Thyroid gland (tissue), 4 donors: ENCODE results near the gene MACROD1. TPM values are rescaled to one million over a fixed set of nuclear protein-coding genes. Genes with fewer than 3 reads are reported as not detected.
A peak's percentile ranks its signal among the peaks of the same experiment; 100 is the strongest.

Source experiments
- DNase-seq, 2 donors: peaks; one replicate each; pipeline ENCODE4 v3.0.0-alpha.2; 2019
- H3K27ac ChIP-seq, 3 donors: fragments of 200-600 bp; sonication (generic); 1 replicate in 2 of 3; 2 replicates in 1 of 3; pipeline ENCODE4 v1.5.1; 2016 to 2019; ENCODE audit warnings: mild to moderate bottlenecking in 1 of 3, moderate library complexity in 1 of 3
- H3K27me3 ChIP-seq: fragments of 200-600 bp; sonication (generic); one replicate; pipeline ENCODE4 v1.5.1; 2019
- H3K36me3 ChIP-seq, 2 donors: fragments of 200-600 bp; sonication (generic); one replicate each; pipeline ENCODE4 v1.5.1; 2016 to 2019
- H3K4me1 ChIP-seq, 2 donors: fragments of 200-600 bp; sonication (generic); one replicate each; pipeline ENCODE4 v1.5.1; 2017 to 2019
- H3K4me3 ChIP-seq, 3 donors: fragments of 200-600 bp; sonication (generic); replicated peaks in 1 of 3; 1 replicate in 2 of 3; 2 replicates in 1 of 3; pipeline ENCODE4 v1.5.1; 2016; ENCODE audit warnings: mild to moderate bottlenecking in 1 of 3
- H3K9me3 ChIP-seq: fragments of 200-600 bp; sonication (generic); one replicate; pipeline ENCODE4 v1.5.1; 2017
- POLR2A ChIP-seq, 2 donors: fragments of 450-650 bp; IDR thresholded peaks; one replicate each; pipeline ENCODE4 v1.6.1; 2017; ENCODE audit warnings: antibody characterized with exemption in 2 of 2, mild to moderate bottlenecking in 2 of 2, moderate library complexity in 1 of 2
- WGBS, 2 donors: methylation state at CpG; one replicate each; pipeline ENCODE4 v1.1.5; 2017; 5-methylcytosine and 5-hydroxymethylcytosine counted together
- intact Hi-C: fragments of 100-400 bp; cut with DNase I; formaldehyde crosslinking; loops from one replicate; pipeline ENCODE4 v1.15.1; 2023
- total RNA-seq, 4 donors: library from RNA; depleted of rRNA; stranded (reverse); fragments of >200 nt; gene quantifications; one replicate each; pipeline ENCODE4 v1.2.3, GENCODE V29; 2016
- TF ChIP-seq, protein P1 (sequence below), 6 experiments: fragments of 200-600 bp in 3 of 6; fragments of 450-650 bp in 3 of 6; sonication (generic) in 3 of 6; IDR thresholded peaks; one replicate each; pipeline ENCODE4 v1.5.1; 2016 to 2019; ENCODE audit warnings: antibody characterized with exemption in 6 of 6, mild to moderate bottlenecking in 2 of 6, inconsistent platforms in 1 of 6, moderate library complexity in 1 of 6

The MACROD1 gene
- total RNA-seq, 4 donors from 2014 or later: 62.5 to 89.5 (median 70.0) TPM

GRCh38 chr11:64208796-64209562 lies 43.1 kb upstream of the MACROD1 start:
- Histone ChIP-seq H3K4me3 (no peak overlapping the region), H3K27ac (no peak overlapping the region), H3K27me3 (no peaks in the 10 kb centered on the region), H3K9me3 (no peaks in the 10 kb centered on the region), H3K36me3 (no peaks in the 10 kb centered on the region), H3K4me1 (peaks cover 9 to 26% of the 10 kb centered on the region in 2 donors)
- intact Hi-C loops: no loop called here
- TF ChIP-seq POLR2A (IDR thresholded peaks at IDR 0.05): no peak
- TF ChIP-seq, protein P1, sequence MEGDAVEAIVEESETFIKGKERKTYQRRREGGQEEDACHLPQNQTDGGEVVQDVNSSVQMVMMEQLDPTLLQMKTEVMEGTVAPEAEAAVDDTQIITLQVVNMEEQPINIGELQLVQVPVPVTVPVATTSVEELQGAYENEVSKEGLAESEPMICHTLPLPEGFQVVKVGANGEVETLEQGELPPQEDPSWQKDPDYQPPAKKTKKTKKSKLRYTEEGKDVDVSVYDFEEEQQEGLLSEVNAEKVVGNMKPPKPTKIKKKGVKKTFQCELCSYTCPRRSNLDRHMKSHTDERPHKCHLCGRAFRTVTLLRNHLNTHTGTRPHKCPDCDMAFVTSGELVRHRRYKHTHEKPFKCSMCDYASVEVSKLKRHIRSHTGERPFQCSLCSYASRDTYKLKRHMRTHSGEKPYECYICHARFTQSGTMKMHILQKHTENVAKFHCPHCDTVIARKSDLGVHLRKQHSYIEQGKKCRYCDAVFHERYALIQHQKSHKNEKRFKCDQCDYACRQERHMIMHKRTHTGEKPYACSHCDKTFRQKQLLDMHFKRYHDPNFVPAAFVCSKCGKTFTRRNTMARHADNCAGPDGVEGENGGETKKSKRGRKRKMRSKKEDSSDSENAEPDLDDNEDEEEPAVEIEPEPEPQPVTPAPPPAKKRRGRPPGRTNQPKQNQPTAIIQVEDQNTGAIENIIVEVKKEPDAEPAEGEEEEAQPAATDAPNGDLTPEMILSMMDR (IDR thresholded peaks at IDR 0.05): no peak
- 81 to 86% methylated on average over 18 of the region's 18 CpGs for WGBS, 2 donors
- DNase-seq: no peak

GRCh38 chr11:64208086-64208795 lies 42.3 kb upstream of the MACROD1 start:
- TF ChIP-seq, protein P1 (IDR thresholded peaks at IDR 0.05): no peak
- no peak for TF ChIP-seq POLR2A (IDR thresholded peaks at IDR 0.05)
- H3K4me1 ChIP-seq: peaks cover 9 to 26% of the 10 kb centered on the region in 2 donors
- WGBS, 2 donors: 75 to 90% methylated on average over 20 of the region's 23 CpGs
- H3K4me3 ChIP-seq: peak overlapping the region in 1 of 3 donors; percentile 9
- intact Hi-C loops: no loop called here
- H3K9me3 ChIP-seq: no peaks in the 10 kb centered on the region
- no peaks in the 10 kb centered on the region for H3K27me3 ChIP-seq
- peaks cover 6 to 7% of the 10 kb centered on the region in 2 donors for H3K36me3 ChIP-seq
- DNase-seq: no peak
- H3K27ac ChIP-seq: peak overlapping the region; percentile 62 to 76 (median 70)

- peaks cover 9 to 26% of the 10 kb centered on the region in 2 donors for H3K4me1 ChIP-seq
- peak; percentile 27 to 42 for DNase-seq
- H3K27ac ChIP-seq: peak overlapping the region; percentile 62 to 76 (median 70)
- 61 to 70% methylated on average over 13 to 17 of the region's 30 CpGs for WGBS, 2 donors
- no peak for TF ChIP-seq POLR2A (IDR thresholded peaks at IDR 0.05)
- TF ChIP-seq, protein P1 (IDR thresholded peaks at IDR 0.05): no peak
- intact Hi-C loops: no loop called here
- peaks cover 14 to 15% of the 10 kb centered on the region in 2 donors for H3K36me3 ChIP-seq
- H3K27me3 ChIP-seq: no peaks in the 10 kb centered on the region
- peak overlapping the region in 1 of 3 donors; percentile 9 for H3K4me3 ChIP-seq
- H3K9me3 ChIP-seq: no peaks in the 10 kb centered on the region
Observed at GRCh38 chr11:64207256-64208085, 41.6 kb upstream of the MACROD1 start.

DNA sequence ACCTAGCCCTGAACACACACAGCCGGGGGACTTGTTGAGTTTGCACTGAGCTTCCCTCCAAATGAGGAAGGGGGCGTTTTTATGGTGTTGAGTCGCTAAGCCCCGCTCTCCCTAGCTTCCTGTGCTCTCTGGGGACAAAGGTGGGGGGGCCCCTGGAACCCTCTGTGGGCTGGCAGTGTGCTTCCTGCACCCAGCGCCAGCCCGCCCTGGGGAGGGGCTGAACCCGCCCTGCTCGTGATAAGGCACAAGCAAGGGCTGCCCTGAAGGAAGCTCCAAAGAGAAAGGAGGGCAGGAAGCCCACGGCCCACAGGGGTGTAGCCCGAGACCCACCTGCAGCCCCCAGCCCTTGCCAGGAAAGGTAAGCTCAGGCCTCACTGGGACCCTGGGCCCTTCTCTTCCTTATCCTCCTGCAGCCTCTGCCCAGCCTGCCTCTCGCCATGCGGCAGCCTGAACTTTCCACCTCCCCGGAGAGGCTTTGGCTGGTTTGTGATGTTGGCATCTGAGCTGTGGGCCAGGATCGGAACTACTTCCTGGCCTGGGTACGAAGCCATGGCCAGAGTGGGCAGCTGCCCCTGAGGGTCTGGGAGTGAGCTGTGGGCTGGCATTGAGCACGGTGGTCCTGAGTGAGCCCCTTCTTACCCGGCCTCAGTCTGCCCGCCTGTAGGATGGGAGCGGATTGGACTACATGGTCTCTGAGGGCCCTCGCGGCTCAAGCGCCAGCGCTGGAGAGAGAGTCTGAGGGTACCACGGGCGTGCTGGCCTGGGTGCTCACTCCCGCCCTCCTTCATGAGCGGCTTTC lies 40.7 kb upstream of the MACROD1 start, which contains the start of gene FERMT3:
Gene FERMT3, plus strand, starts transcription at position 265 of the 799 bp plus-strand sequence. CDS start 644 bp downstream, outside the sequence.
- intact Hi-C loops: no loop called here

More for the DNA sequence above, 40.7 kb upstream of the MACROD1 start, which contains the start of gene FERMT3:
- peak in 1 of 2 donors; percentile 34 for DNase-seq
- Histone ChIP-seq H3K27ac (peak within 1 kb of the TSS; percentile 30 to 76 (median 70)), H3K9me3 (no peaks in the 10 kb centered on the region), H3K4me3 (peak within 1 kb of the TSS in 1 of 3 donors; percentile 9), H3K4me1 (peaks cover 9 to 26% of the 10 kb centered on the region in 2 donors), H3K27me3 (no peaks in the 10 kb centered on the region), H3K36me3 (peaks cover 19 to 23% of the 10 kb centered on the region in 2 donors)
- 80 to 88% methylated on average over 9 to 15 of the region's 27 CpGs for WGBS, 2 donors
- TF ChIP-seq, protein P1 (IDR thresholded peaks at IDR 0.05): no peak
